ENCODE results near the gene TDRD9.

TDRD9 gene

GRCh38 chr14:104087981-104088850 lies 160.0 kb downstream of the TDRD9 start:
- Histone ChIP-seq H3K36me3 (ENCODE audit: control insufficient read depth, insufficient read depth, low read length) (no peaks in the 10 kb centered on the region), H3K27ac (ENCODE audit: insufficient read depth, low read depth, low read length, poor library complexity, severe bottlenecking) (no peak overlapping the region), H3K4me3 (ENCODE audit: insufficient read depth, low read depth, low read length) (no peak overlapping the region), H3K4me1 (ENCODE audit: control insufficient read depth, insufficient read depth, low read length) (peaks cover 8% of the 10 kb centered on the region), H3K9me3 (ENCODE audit: control insufficient read depth, low read length) (no peaks in the 10 kb centered on the region), H3K27me3 (ENCODE audit: control insufficient read depth, insufficient read depth, low read length, poor library complexity, severe bottlenecking) (peaks cover 6% of the 10 kb centered on the region)
- WGBS, 2 experiments, result 90 to 91% methylated on average over 23 of the region's 23 CpGs

DNA sequence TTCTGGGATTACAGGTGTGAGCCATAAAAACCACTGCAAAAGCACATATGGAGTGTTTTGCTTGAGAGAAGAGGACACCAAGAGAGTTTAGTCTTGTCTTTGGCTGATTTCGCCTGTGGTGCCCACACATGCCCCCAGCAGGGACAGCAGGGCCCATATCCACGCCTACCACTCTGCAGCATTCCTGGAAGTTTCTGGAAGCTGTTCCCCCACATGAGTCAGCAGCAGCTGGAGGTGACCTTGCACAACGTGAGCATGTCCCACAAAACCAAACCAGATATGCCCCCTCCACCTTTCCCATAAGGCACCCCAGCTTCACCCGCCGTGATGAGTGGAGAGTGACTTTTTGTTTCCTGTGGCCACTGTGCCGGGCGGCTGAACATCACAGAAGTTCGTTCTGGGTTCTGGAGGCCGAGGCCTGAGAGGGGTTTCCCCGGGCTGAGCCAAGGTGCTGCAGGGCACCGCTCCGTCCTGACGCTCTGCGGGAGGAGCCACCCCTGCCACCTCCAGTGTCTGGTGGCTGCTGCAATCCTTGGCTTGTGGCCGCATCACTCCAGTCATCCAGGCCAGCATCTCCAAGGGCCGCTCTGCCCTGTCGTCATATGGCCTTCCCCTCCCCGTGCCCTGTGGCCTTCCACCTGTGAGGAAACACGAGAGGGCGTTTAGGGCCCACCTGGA lies 162.0 kb downstream of the TDRD9 start:
- H3K4me1 ChIP-seq (ENCODE audit: control insufficient read depth, insufficient read depth, low read length), result peaks cover 14% of the 10 kb centered on the region
- H3K27ac ChIP-seq (ENCODE audit: insufficient read depth, low read depth, low read length, poor library complexity, severe bottlenecking), result no peak overlapping the region
- H3K36me3 ChIP-seq (ENCODE audit: control insufficient read depth, insufficient read depth, low read length), result no peaks in the 10 kb centered on the region
- H3K9me3 ChIP-seq (ENCODE audit: control insufficient read depth, low read length), result no peaks in the 10 kb centered on the region
- 94% methylated on average over 20 of the region's 20 CpGs for WGBS, 2 experiments
- H3K27me3 ChIP-seq (ENCODE audit: control insufficient read depth, insufficient read depth, low read length, poor library complexity, severe bottlenecking), result peaks cover 6% of the 10 kb centered on the region
- no peak overlapping the region for H3K4me3 ChIP-seq (ENCODE audit: insufficient read depth, low read depth, low read length)

DNA sequence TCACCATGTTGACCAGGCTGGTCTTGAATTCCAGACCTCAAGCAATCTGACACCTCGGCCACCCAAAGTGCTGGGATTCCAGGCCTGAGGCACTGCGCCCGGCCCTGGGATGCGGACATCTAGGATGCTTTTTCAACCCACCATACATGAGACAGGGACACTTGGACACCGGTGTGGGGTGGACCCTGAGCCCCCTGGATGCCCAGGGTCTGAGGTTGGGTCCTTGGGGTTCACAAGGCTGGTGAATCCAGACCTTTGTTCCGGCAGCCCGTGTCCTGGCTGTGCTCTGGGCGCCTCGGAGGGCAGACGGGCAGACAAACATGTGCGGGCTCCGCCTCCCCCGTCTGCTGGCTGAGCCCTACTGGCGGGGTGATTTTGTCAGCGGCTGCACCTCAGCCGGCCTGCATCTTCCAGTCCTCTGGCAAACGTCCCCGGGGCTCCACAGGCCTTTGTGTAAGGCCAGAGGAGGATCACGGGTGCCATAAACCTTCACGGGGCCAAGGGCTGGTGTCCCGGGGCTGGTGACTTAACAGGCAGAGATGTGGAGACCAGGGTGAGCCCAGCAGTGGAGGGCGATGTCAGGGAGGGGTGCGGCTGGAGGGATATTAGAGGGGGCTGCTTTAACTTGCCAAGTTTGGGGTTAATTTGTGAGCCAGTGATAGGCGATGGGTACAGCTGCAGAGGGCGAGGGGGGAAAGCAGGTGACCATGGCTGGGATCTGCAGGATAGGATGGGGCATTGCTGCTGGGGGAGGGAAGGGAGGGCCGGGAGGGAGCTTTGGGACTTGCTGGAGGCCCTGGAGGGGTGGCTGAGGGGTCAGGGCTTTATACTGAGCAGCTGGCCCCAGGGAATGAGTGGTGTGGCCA lies 163.0 kb downstream of the TDRD9 start:
- no peaks in the 10 kb centered on the region for H3K27me3 ChIP-seq (ENCODE audit: control insufficient read depth, insufficient read depth, low read length, poor library complexity, severe bottlenecking)
- H3K4me1 ChIP-seq (ENCODE audit: control insufficient read depth, insufficient read depth, low read length), result peaks cover 14% of the 10 kb centered on the region
- no peak overlapping the region for H3K27ac ChIP-seq (ENCODE audit: insufficient read depth, low read depth, low read length, poor library complexity, severe bottlenecking)
- no peak overlapping the region for H3K4me3 ChIP-seq (ENCODE audit: insufficient read depth, low read depth, low read length)
- 82 to 83% methylated on average over 26 of the region's 26 CpGs for WGBS, 2 experiments
- no peaks in the 10 kb centered on the region for H3K36me3 ChIP-seq (ENCODE audit: control insufficient read depth, insufficient read depth, low read length)
- H3K9me3 ChIP-seq (ENCODE audit: control insufficient read depth, low read length), result no peaks in the 10 kb centered on the region

DNA sequence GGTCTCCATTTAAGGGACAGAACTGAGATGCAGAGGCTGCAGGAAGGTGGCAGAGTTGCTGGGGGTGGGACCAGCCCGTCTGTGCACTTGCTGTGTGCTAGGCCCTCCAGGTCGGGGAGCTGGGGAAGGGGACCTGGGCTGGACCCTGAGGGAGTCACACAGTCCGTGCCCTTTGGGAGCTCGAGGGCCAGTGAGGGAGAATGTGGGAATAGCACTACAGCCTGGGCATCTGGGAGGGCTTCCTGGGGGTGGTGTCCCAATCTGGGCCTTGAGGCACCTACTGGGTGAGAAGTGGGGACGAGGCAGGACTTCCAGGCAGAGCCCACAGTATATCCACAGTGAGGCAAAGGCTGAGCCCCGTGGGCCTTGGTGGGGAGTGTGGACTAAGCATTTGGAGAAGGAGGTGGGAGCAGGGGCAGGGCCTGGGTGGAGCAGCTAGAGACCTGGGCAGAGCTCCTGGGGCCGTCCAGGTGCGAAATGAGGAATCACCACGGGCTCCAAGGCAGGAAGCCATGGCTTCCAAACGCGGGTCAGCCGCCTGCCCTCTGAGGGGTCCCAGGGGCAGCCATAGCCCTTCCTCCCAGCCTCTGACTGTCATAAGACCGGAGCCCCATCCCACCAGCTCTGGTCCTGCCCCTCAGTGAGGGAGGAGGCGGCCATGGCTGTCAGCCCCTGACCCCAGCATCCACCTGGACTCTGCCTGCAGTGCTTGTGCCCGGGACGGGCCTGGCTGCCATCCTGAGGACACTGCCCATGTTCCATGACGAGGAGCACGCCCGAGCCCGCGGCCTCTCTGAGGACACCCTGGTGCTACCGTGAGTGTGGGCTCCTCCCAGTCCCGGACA lies 163.9 kb downstream of the TDRD9 start:
- peaks cover 14% of the 10 kb centered on the region for H3K4me1 ChIP-seq (ENCODE audit: control insufficient read depth, insufficient read depth, low read length)
- H3K36me3 ChIP-seq (ENCODE audit: control insufficient read depth, insufficient read depth, low read length), result no peaks in the 10 kb centered on the region
- no peaks in the 10 kb centered on the region for H3K27me3 ChIP-seq (ENCODE audit: control insufficient read depth, insufficient read depth, low read length, poor library complexity, severe bottlenecking)
- H3K27ac ChIP-seq (ENCODE audit: insufficient read depth, low read depth, low read length, poor library complexity, severe bottlenecking), result no peak overlapping the region
- no peak overlapping the region for H3K4me3 ChIP-seq (ENCODE audit: insufficient read depth, low read depth, low read length)
- 93% methylated on average over 23 of the region's 23 CpGs for WGBS, 2 experiments
- no peaks in the 10 kb centered on the region for H3K9me3 ChIP-seq (ENCODE audit: control insufficient read depth, low read length)

DNA sequence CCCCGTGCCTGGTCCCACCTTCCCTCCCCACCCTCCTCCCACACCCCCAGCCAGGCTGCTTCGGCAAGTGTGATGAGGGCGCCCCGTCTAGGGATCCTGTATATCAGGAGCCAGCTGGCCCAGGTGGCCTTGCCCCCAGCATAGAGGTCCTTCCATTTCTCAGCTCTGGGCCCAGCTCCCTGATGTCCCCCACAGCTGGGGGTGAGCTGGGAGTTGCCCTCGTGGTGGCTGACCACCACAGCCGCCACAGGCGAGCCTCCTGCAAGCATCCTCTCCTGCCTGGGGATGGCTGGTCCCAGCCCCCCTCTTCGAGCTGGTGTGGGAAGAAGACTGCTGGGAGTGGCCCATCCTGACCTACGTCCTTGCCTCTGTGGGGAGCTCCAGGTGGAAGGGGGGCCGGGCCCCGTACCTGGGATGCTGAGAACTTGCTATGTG lies 164.7 kb downstream of the TDRD9 start:
- Histone ChIP-seq H3K27ac (ENCODE audit: insufficient read depth, low read depth, low read length, poor library complexity, severe bottlenecking) (no peak overlapping the region), H3K9me3 (ENCODE audit: control insufficient read depth, low read length) (no peaks in the 10 kb centered on the region), H3K36me3 (ENCODE audit: control insufficient read depth, insufficient read depth, low read length) (no peaks in the 10 kb centered on the region), H3K4me1 (ENCODE audit: control insufficient read depth, insufficient read depth, low read length) (peaks cover 14% of the 10 kb centered on the region), H3K4me3 (ENCODE audit: insufficient read depth, low read depth, low read length) (no peak overlapping the region), H3K27me3 (ENCODE audit: control insufficient read depth, insufficient read depth, low read length, poor library complexity, severe bottlenecking) (no peaks in the 10 kb centered on the region)
- 87 to 88% methylated on average over 11 of the region's 11 CpGs for WGBS, 2 experiments

- Histone ChIP-seq H3K4me3 (ENCODE audit: insufficient read depth, low read depth, low read length) (no peak overlapping the region), H3K27ac (ENCODE audit: insufficient read depth, low read depth, low read length, poor library complexity, severe bottlenecking) (no peak overlapping the region), H3K27me3 (ENCODE audit: control insufficient read depth, insufficient read depth, low read length, poor library complexity, severe bottlenecking) (no peaks in the 10 kb centered on the region), H3K9me3 (ENCODE audit: control insufficient read depth, low read length) (no peaks in the 10 kb centered on the region), H3K4me1 (ENCODE audit: control insufficient read depth, insufficient read depth, low read length) (peaks cover 14% of the 10 kb centered on the region), H3K36me3 (ENCODE audit: control insufficient read depth, insufficient read depth, low read length) (no peaks in the 10 kb centered on the region)
- 74 to 77% methylated on average over 18 of the region's 18 CpGs for WGBS, 2 experiments
Measured at GRCh38 chr14:104093366-104094055, 165.3 kb downstream of the TDRD9 start.

DNA sequence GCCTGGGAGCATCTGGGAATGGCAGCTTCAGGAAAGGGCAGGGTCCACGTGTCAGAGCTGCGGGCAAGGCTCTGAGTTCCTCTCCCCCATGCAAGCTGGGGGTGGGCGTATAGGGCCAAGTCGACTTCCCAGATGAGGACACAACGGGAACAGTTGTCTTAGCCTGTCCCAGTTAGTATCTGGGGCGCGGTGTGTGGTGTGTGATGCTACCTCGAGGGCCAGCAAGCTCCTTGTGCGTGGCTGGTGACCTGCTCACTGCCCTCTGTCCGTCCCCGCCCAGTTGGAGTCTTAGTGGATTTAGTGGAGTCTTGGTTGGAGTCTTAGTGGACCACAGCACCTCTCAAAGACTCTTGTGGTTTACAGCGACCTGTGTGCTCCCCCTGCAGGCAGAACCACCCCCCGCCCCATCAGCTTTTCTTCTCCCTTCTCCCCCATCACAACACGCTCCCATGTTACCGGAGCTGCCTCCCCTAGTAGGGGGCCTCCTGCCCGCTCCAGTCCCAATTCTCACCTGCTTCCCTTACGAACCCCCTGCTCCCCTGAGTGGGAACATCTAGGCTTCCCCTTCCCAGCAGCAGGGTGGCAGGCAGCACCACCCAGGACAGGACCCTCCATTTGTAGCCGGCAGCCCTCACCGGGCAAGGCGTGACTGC lies 165.9 kb downstream of the TDRD9 start:
- WGBS, 2 experiments, result 71% methylated on average over 20 of the region's 20 CpGs
- no peak overlapping the region for H3K27ac ChIP-seq (ENCODE audit: insufficient read depth, low read depth, low read length, poor library complexity, severe bottlenecking)
- H3K4me1 ChIP-seq (ENCODE audit: control insufficient read depth, insufficient read depth, low read length), result peaks cover 14% of the 10 kb centered on the region
- no peak overlapping the region for H3K4me3 ChIP-seq (ENCODE audit: insufficient read depth, low read depth, low read length)
- H3K9me3 ChIP-seq (ENCODE audit: control insufficient read depth, low read length), result no peaks in the 10 kb centered on the region
- no peaks in the 10 kb centered on the region for H3K36me3 ChIP-seq (ENCODE audit: control insufficient read depth, insufficient read depth, low read length)
- H3K27me3 ChIP-seq (ENCODE audit: control insufficient read depth, insufficient read depth, low read length, poor library complexity, severe bottlenecking), result no peaks in the 10 kb centered on the region

GRCh38 chr14:104094709-104095425 lies 166.6 kb downstream of the TDRD9 start:
- Histone ChIP-seq H3K36me3 (ENCODE audit: control insufficient read depth, insufficient read depth, low read length) (no peaks in the 10 kb centered on the region), H3K27me3 (ENCODE audit: control insufficient read depth, insufficient read depth, low read length, poor library complexity, severe bottlenecking) (no peaks in the 10 kb centered on the region), H3K4me1 (ENCODE audit: control insufficient read depth, insufficient read depth, low read length) (peaks cover 14% of the 10 kb centered on the region), H3K9me3 (ENCODE audit: control insufficient read depth, low read length) (no peaks in the 10 kb centered on the region), H3K4me3 (ENCODE audit: insufficient read depth, low read depth, low read length) (no peak overlapping the region), H3K27ac (ENCODE audit: insufficient read depth, low read depth, low read length, poor library complexity, severe bottlenecking) (no peak overlapping the region)
- 54% methylated on average over 35 of the region's 35 CpGs for WGBS, 2 experiments
